Measurements from ENCODE around the gene CARD9.

Gene CARD9

GRCh38 chr9:136396219-136396515 is 22.7 kb upstream of the CARD9 start:
- ChIA-PET POLR2A (no interaction called here), CTCF (interaction anchor here (0.6 kb wide), 1 partner anchor 83 kb away, joined by 6 read pairs; no protein-coding TSS in a partner anchor)
- TF ChIP-seq NFRKB (IDR thresholded peaks at IDR 0.05), result no peak
- no peak for TF ChIP-seq BHLHE40 (IDR thresholded peaks at IDR 0.05; ENCODE audit: borderline replicate concordance)
- TF ChIP-seq FOXM1 (IDR thresholded peaks at IDR 0.05; ENCODE audit: borderline replicate concordance), result no peak
- TF ChIP-seq PKNOX1 (IDR thresholded peaks at IDR 0.05), result no peak
- no peak for TF ChIP-seq LEF1 (IDR thresholded peaks at IDR 0.05; ENCODE audit: borderline replicate concordance)
- TF ChIP-seq CTBP1 (IDR thresholded peaks at IDR 0.05; ENCODE audit: borderline replicate concordance), result no peak
- no peak for TF ChIP-seq TARDBP (IDR thresholded peaks at IDR 0.05)
- TF ChIP-seq FOXK2 (IDR thresholded peaks at IDR 0.05), result no peak
- TF ChIP-seq ZNF384 (IDR thresholded peaks at IDR 0.05), result no peak
- TF ChIP-seq L3MBTL2 (conservative IDR thresholded peaks at IDR 0.05), result no peak
- no peak for TF ChIP-seq ARNT (IDR thresholded peaks at IDR 0.05)
- no peak for TF ChIP-seq HDGF (IDR thresholded peaks at IDR 0.05; ENCODE audit: borderline replicate concordance)
- no peak for TF ChIP-seq SUZ12 (IDR thresholded peaks at IDR 0.05)
- no peak for TF ChIP-seq FOXA1 (IDR thresholded peaks at IDR 0.05)
- no peak for TF ChIP-seq ELF4 (IDR thresholded peaks at IDR 0.05)
- TF ChIP-seq SP1 (IDR thresholded peaks at IDR 0.05), result no peak
- no peak for DNase-seq (ENCODE audit: extremely low spot score)

DNA sequence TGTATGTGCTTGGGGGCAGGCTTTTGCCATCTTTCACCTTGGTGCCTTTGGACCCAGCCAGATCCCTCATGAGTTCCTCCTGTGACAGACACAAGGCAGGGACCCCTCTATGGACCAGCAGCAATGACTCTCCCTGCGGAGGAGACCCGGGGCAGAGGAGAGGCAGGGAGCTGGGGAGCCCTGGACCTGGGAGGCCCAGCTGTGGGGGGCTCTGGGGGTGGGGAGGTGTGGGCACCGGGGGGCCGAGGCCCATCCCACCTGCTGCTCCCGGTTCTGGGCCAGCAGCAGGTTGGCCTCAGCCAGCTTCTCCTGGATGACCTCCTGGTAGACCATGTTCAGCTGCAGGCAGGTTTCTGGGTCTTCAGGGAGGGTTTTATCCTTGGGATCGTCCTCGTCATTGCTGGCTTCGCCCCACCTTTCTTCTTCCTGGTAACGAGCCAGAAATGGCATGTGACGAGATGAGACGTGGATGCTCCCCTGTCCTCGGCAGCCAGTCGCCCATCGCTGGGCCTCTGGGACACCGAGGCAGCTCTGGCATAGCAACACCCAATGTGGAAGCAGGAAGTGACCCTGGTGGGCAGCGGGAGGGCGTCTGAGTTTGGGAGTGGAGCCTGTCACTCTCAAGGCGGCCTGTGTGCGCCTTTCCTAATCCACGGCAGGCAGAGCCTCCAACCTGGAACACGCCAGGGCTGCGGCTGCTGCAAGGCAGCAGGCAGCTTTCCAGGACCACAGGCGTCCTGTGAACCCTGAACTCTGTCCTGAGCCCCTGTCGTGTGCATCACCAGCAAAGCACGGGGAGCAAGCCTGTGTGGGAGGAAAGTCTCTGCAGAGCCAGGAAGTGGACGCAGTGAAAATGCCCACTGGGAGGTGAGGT is 22.1 kb upstream of the CARD9 start:
- POLR2A ChIA-PET, result no interaction called here
- TF ChIP-seq FOXM1 (IDR thresholded peaks at IDR 0.05; ENCODE audit: borderline replicate concordance) (no peak), SP1 (IDR thresholded peaks at IDR 0.05) (no peak), FOXK2 (IDR thresholded peaks at IDR 0.05) (no peak), ARNT (IDR thresholded peaks at IDR 0.05) (no peak), PKNOX1 (IDR thresholded peaks at IDR 0.05) (no peak), FOXA1 (IDR thresholded peaks at IDR 0.05) (no peak), ZNF384 (IDR thresholded peaks at IDR 0.05) (no peak), HDGF (IDR thresholded peaks at IDR 0.05; ENCODE audit: borderline replicate concordance) (no peak), ELF4 (IDR thresholded peaks at IDR 0.05) (no peak), L3MBTL2 (conservative IDR thresholded peaks at IDR 0.05) (no peak), SUZ12 (IDR thresholded peaks at IDR 0.05) (no peak)
- CTCF ChIA-PET, result no interaction called here
- no peak for DNase-seq (ENCODE audit: extremely low spot score)

- no peak for DNase-seq (ENCODE audit: extremely low spot score)
- TF ChIP-seq SP1 (IDR thresholded peaks at IDR 0.05) (no peak), HDGF (IDR thresholded peaks at IDR 0.05; ENCODE audit: borderline replicate concordance) (no peak), SUZ12 (IDR thresholded peaks at IDR 0.05) (no peak), BHLHE40 (IDR thresholded peaks at IDR 0.05; ENCODE audit: borderline replicate concordance) (no peak), LEF1 (IDR thresholded peaks at IDR 0.05; ENCODE audit: borderline replicate concordance) (no peak), CTBP1 (IDR thresholded peaks at IDR 0.05; ENCODE audit: borderline replicate concordance) (no peak), ARNT (IDR thresholded peaks at IDR 0.05) (no peak), NFRKB (IDR thresholded peaks at IDR 0.05) (no peak), FOXA1 (IDR thresholded peaks at IDR 0.05) (no peak), ZNF384 (IDR thresholded peaks at IDR 0.05) (no peak), ELF4 (IDR thresholded peaks at IDR 0.05) (no peak), PKNOX1 (IDR thresholded peaks at IDR 0.05) (no peak)
- POLR2A ChIA-PET, result no interaction called here
- CTCF ChIA-PET, result no interaction called here
Measured at GRCh38 chr9:136395020-136395340, 21.5 kb upstream of the CARD9 start.

DNA sequence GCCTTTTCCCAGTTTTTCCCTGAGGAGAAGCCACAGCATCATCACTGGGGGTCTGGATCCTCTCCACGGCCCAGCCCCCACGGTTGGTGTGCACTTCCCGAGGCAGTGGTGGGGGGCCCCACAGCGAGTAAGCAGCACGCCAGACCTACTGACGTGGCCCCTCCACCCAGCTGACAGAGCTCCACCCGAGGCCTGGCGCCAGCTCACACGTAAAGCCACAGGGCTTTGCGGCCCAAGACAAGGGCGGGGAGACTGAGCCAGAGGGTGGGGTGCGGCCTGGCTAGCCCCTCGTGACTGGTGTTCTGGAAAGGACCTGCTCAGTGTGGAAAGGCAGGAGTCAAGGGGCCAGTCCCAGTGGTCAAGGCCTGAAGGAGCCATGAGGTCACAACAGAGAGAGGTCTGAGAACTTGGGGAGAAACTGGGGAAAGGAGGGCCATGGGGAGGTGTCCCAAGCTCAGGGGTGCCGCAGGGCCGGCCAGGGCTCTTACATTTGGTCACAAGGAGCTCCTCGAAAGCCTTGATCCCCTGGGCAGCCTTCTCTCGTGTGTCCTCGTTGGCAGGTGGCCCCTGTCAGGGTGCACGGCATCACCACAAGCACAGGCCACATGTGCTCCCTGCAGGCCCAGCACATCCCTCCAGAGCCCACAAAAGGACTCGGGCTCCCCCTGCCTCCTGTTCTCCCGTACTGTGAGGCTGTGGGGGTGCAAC is 21.0 kb upstream of the CARD9 start:
- no peak for DNase-seq (ENCODE audit: extremely low spot score)
- CTCF ChIA-PET, result no interaction called here
- POLR2A ChIA-PET, result no interaction called here
- TF ChIP-seq FOXM1 (IDR thresholded peaks at IDR 0.05; ENCODE audit: borderline replicate concordance), result no peak
- no peak for TF ChIP-seq CTBP1 (IDR thresholded peaks at IDR 0.05; ENCODE audit: borderline replicate concordance)
- no peak for TF ChIP-seq HDGF (IDR thresholded peaks at IDR 0.05; ENCODE audit: borderline replicate concordance)
- TF ChIP-seq ZNF384 (IDR thresholded peaks at IDR 0.05), result no peak

DNA sequence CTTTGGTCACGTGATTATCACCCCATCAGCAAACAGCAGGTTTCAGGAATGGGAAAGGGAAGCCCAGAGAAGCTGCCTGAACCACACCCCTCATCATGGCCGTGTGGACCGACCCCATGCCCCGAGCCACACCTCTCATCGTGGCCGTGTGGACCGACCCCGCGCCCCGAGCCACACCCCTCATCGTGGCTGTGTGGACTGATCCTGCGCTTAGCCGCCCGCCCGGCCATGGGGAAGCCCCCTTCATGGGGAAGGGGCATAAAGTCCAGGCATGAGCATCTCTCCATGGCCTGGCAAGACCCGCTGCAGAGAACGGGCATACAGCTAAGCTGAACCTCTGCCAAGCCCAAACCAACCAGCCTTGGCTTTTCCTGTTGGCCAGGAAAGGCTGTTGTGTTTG is 20.1 kb upstream of the CARD9 start:
- TF ChIP-seq FOXM1 (IDR thresholded peaks at IDR 0.05; ENCODE audit: borderline replicate concordance) (no peak), FOXA1 (IDR thresholded peaks at IDR 0.05) (no peak), L3MBTL2 (conservative IDR thresholded peaks at IDR 0.05) (no peak), FOXK2 (IDR thresholded peaks at IDR 0.05) (no peak), ZNF384 (IDR thresholded peaks at IDR 0.05) (no peak), LEF1 (IDR thresholded peaks at IDR 0.05; ENCODE audit: borderline replicate concordance) (no peak), ARNT (IDR thresholded peaks at IDR 0.05) (no peak), BHLHE40 (IDR thresholded peaks at IDR 0.05; ENCODE audit: borderline replicate concordance) (no peak), NFRKB (IDR thresholded peaks at IDR 0.05) (no peak), TARDBP (IDR thresholded peaks at IDR 0.05) (no peak), CTBP1 (IDR thresholded peaks at IDR 0.05; ENCODE audit: borderline replicate concordance) (no peak), PKNOX1 (IDR thresholded peaks at IDR 0.05) (no peak), SP1 (IDR thresholded peaks at IDR 0.05) (no peak), HDGF (IDR thresholded peaks at IDR 0.05; ENCODE audit: borderline replicate concordance) (no peak), SUZ12 (IDR thresholded peaks at IDR 0.05) (no peak), ELF4 (IDR thresholded peaks at IDR 0.05) (no peak)
- no peak for DNase-seq (ENCODE audit: extremely low spot score)
- ChIA-PET POLR2A (no interaction called here), CTCF (no interaction called here)

All from HEK293T (cell line).